IMR-90 (cell line): ENCODE measurements around the gene ZNF385D. TPM values are rescaled to one million over a fixed set of nuclear protein-coding genes. Genes with fewer than 3 reads are reported as not detected.

ENCODE experiments used
- ATAC-seq: fragments of 200-7000 bp; cut with Tn5 transposase; 2 replicates; pipeline ENCODE4 v1.9.1; 2020; ENCODE audit warnings: low read depth, mild to moderate bottlenecking, moderate library complexity
- BruUV-seq: library from RNA; stranded (reverse); fragments of 400-500 nt; replicated peaks from 2 replicates; lab custom pipeline; 2021; lab: Mats Ljungman, UMichigan
- CTCF ChIA-PET: fragments of 300-600 bp; formaldehyde crosslinking; extraction: SDS; loops from one replicate; lab custom pipeline; 2021; ENCODE audit warnings: antibody characterized with exemption; lab: Yijun Ruan, JAX
- POLR2A ChIA-PET: fragments of 300-600 bp; sonication (Branson Sonifier 250); formaldehyde crosslinking; loops from one replicate; lab custom pipeline; 2022; ENCODE audit warnings: antibody characterized with exemption; ENCODE audit not compliant: unreplicated experiment; lab: Charles Lee
- DNase-seq: peaks from one replicate; pipeline ENCODE4 v3.0.0; 2013
- H2AFZ ChIP-seq: replicated peaks from 2 replicates; pipeline ENCODE3; 2013; ENCODE audit warnings: low read length, mild to moderate bottlenecking; ENCODE audit not compliant: poor library complexity
- H2AK5ac ChIP-seq: 2 replicates; pipeline ENCODE4 v1.6.1; 2013; ENCODE audit warnings: low read depth, low read length, inconsistent platforms
- H2AK9ac ChIP-seq: replicated peaks from 2 replicates; pipeline ENCODE3; 2013; ENCODE audit warnings: mild to moderate bottlenecking, low read depth, low read length, moderate library complexity; ENCODE audit not compliant: poor library complexity
- H2BK120ac ChIP-seq: 2 replicates; pipeline ENCODE4 v1.6.1; 2013; ENCODE audit warnings: low read depth, low read length, inconsistent platforms
- H2BK15ac ChIP-seq: 3 replicates; pipeline ENCODE4 v1.6.1; 2013; ENCODE audit warnings: low read depth, low read length, inconsistent platforms
- H2BK20ac ChIP-seq: 2 replicates; pipeline ENCODE4 v1.6.1; 2013; ENCODE audit warnings: low read depth, mild to moderate bottlenecking, inconsistent platforms, low read length, moderate library complexity
- H2BK5ac ChIP-seq: 2 replicates; pipeline ENCODE4 v1.6.1; 2013; ENCODE audit warnings: mild to moderate bottlenecking, low read depth, low read length, inconsistent platforms; ENCODE audit not compliant: poor library complexity, severe bottlenecking
- H3K14ac ChIP-seq: replicated peaks from 2 replicates; pipeline ENCODE4 v1.6.1; 2013; ENCODE audit warnings: low read depth, low read length, inconsistent platforms
- H3K18ac ChIP-seq: 2 replicates; pipeline ENCODE4 v1.6.1; 2013; ENCODE audit warnings: low read depth, low read length, control low read depth
- H3K23ac ChIP-seq: 2 replicates; pipeline ENCODE4 v1.6.1; 2013; ENCODE audit warnings: low read depth, low read length, inconsistent platforms
- H3K27ac ChIP-seq: 2 replicates; pipeline ENCODE4 v1.5.1; 2013; ENCODE audit warnings: mild to moderate bottlenecking, control low read depth, low read length; ENCODE audit not compliant: insufficient read depth
- H3K27me3 ChIP-seq: 2 replicates; pipeline ENCODE4 v1.6.1; 2013; ENCODE audit warnings: low read length; ENCODE audit not compliant: control insufficient read depth, insufficient read depth
- H3K36me3 ChIP-seq: 2 replicates; pipeline ENCODE4 v1.6.1; 2013; ENCODE audit warnings: low read length, mixed read lengths; ENCODE audit not compliant: control insufficient read depth, insufficient read depth
- H3K4ac ChIP-seq: 2 replicates; pipeline ENCODE4 v1.6.1; 2013; ENCODE audit warnings: low read depth, low read length, inconsistent platforms
- H3K4me1 ChIP-seq: 2 replicates; pipeline ENCODE4 v1.6.1; 2013; ENCODE audit warnings: low read length, mixed read lengths; ENCODE audit not compliant: control insufficient read depth, insufficient read depth
- H3K4me2 ChIP-seq: 2 replicates; pipeline ENCODE4 v1.6.1; 2013; ENCODE audit warnings: low read depth, mild to moderate bottlenecking, control low read depth, low read length, moderate library complexity
- H3K4me3 ChIP-seq: 2 replicates; pipeline ENCODE4 v1.5.1; 2013; ENCODE audit warnings: low read depth, mild to moderate bottlenecking, control low read depth, low read length, moderate library complexity; ENCODE audit not compliant: insufficient read depth
- H3K56ac ChIP-seq: 2 replicates; pipeline ENCODE4 v1.6.1; 2013; ENCODE audit warnings: low read length, inconsistent platforms; ENCODE audit not compliant: insufficient read depth; ENCODE audit errors: extremely low read depth
- H3K79me1 ChIP-seq, 2 experiments: 2 replicates each; pipeline ENCODE4 v1.6.1; 2013; ENCODE audit warnings: low read length in 2 of 2, inconsistent platforms in 1 of 2, low read depth in 1 of 2
- H3K9ac ChIP-seq: 2 replicates; pipeline ENCODE4 v1.6.1; 2013; ENCODE audit warnings: low read depth, low read length, control low read depth
- H3K9me1 ChIP-seq: 2 replicates; pipeline ENCODE4 v1.6.1; 2013; ENCODE audit warnings: low read length, inconsistent platforms; ENCODE audit not compliant: insufficient read depth
- H3K9me3 ChIP-seq: 2 replicates; pipeline ENCODE4 v1.6.1; 2013; ENCODE audit warnings: low read length; ENCODE audit not compliant: control insufficient read depth, insufficient read depth
- H4K20me1 ChIP-seq: 2 replicates; pipeline ENCODE4 v1.6.1; 2013; ENCODE audit warnings: low read length, inconsistent platforms; ENCODE audit not compliant: insufficient read depth
- H4K5ac ChIP-seq: 2 replicates; pipeline ENCODE4 v1.6.1; 2013; ENCODE audit warnings: mild to moderate bottlenecking, low read depth, low read length, control low read depth
- H4K8ac ChIP-seq, 2 experiments: 2 replicates each; pipeline ENCODE4 v1.6.1; 2013; ENCODE audit warnings: low read depth in 2 of 2, low read length in 2 of 2, control low read depth in 1 of 2, inconsistent platforms in 1 of 2
- H4K91ac ChIP-seq: 2 replicates; pipeline ENCODE4 v1.6.1; 2013; ENCODE audit warnings: low read depth, low read length, inconsistent platforms; ENCODE audit not compliant: insufficient read depth
- BHLHE40 ChIP-seq: fragments of 150-350 bp; IDR thresholded peaks from 2 replicates; pipeline ENCODE4 v1.6.1; 2016; ENCODE audit warnings: mild to moderate bottlenecking, low read depth, low read length
- CHD1 ChIP-seq: IDR thresholded peaks from 2 replicates; pipeline ENCODE4 v1.6.1; 2012; ENCODE audit warnings: low read depth, low read length, improper control_type of control experiment
- FOS ChIP-seq: fragments of 150-350 bp; IDR thresholded peaks from 2 replicates; pipeline ENCODE4 v1.6.1; 2016; ENCODE audit warnings: low read depth, low read length
- MXI1 ChIP-seq: IDR thresholded peaks from 2 replicates; pipeline ENCODE4 v1.6.1; 2012; ENCODE audit warnings: low read depth, mild to moderate bottlenecking, low read length, moderate library complexity, borderline replicate concordance
- POLR2A ChIP-seq: IDR thresholded peaks from 2 replicates; pipeline ENCODE4 v1.6.1; 2012; ENCODE audit warnings: mild to moderate bottlenecking, low read depth, low read length
- RCOR1 ChIP-seq: IDR thresholded peaks from 2 replicates; pipeline ENCODE4 v1.6.1; 2012; ENCODE audit warnings: mild to moderate bottlenecking, low read length, improper control_type of control experiment; ENCODE audit not compliant: insufficient replicate concordance
- RFX5 ChIP-seq: IDR thresholded peaks from 2 replicates; pipeline ENCODE4 v1.8.0; 2012; ENCODE audit warnings: low read depth, mild to moderate bottlenecking, low read length, moderate library complexity
- SMC3 ChIP-seq: fragments of 150-350 bp; IDR thresholded peaks from 2 replicates; pipeline ENCODE4 v1.6.1; 2016; ENCODE audit warnings: low read depth, mild to moderate bottlenecking, antibody characterized with exemption, low read length, moderate library complexity
- USF2 ChIP-seq: fragments of 150-350 bp; IDR thresholded peaks from 2 replicates; pipeline ENCODE4 v1.6.1; 2017; ENCODE audit warnings: mild to moderate bottlenecking, antibody characterized with exemption, low read length, low read depth
- WGBS, 2 experiments: methylation state at CpG; one replicate each; pipeline versions ENCODE4 v1.1.5 to v1.1.7; 2013; ENCODE audit warnings: missing lambda C conversion rate in 2 of 2; ENCODE audit not compliant: insufficient read length in 1 of 2; ENCODE audit errors: extremely low coverage in 2 of 2; 5-methylcytosine and 5-hydroxymethylcytosine counted together
- dilution Hi-C: fragments of 300-500 bp; cut with HindIII; formaldehyde crosslinking; loops from one replicate; pipeline ENCODE4 v1.14.3; 2018; ENCODE audit warnings: low sequenced_read_pairs; ENCODE audit not compliant: unreplicated experiment
- in situ Hi-C: fragments of 300-500 bp; cut with MboI; formaldehyde crosslinking; loops from 3 replicates; pipeline ENCODE4 v1.14.3; 2019; ENCODE audit warnings: low sequenced_read_pairs, inconsistent platforms, mixed read lengths
- intact Hi-C: fragments of 100-400 bp; cut with micrococcal nuclease; formaldehyde crosslinking; loops from 2 replicates; pipeline ENCODE4 v1.10.0; 2022
- polyA plus RNA-seq, 3 experiments: library from polyadenylated mRNA; depleted of rRNA; stranded (reverse); fragments of >200 nt; gene quantifications; 2 replicates each; pipeline ENCODE4 v1.2.3, GENCODE V29; 2012; ENCODE audit warnings: low replicate concordance in 1 of 3
- total RNA-seq: library from RNA; depleted of rRNA; stranded (reverse); fragments of >200 nt; gene quantifications from 2 replicates; pipeline ENCODE4 v1.2.3, GENCODE V29; 2012

Gene ZNF385D
- total and polyA plus RNA-seq, 2 of the 4 experiments (the other 2 are of a cell fraction), result 0.18 to 2.4 TPM

- ATAC-seq (no peak), DNase-seq (no peak)
- no CpG with 5 or more reads among the region's 1 CpG for WGBS, 2 experiments
- Histone ChIP-seq H3K4me3 (no peak overlapping the region), H2BK120ac (no peak overlapping the region), H2BK5ac (no peak overlapping the region), H3K4ac (no peak overlapping the region), H3K56ac (no peak overlapping the region), H3K14ac (no peak overlapping the region), H3K27ac (no peak overlapping the region), H2BK20ac (no peak overlapping the region), H3K79me1 (no peaks in the 10 kb centered on the region), H3K9me3 (no peaks in the 10 kb centered on the region), H2AFZ (no peak overlapping the region), H3K18ac (no peak overlapping the region), H4K91ac (no peak overlapping the region), H3K36me3 (no peaks in the 10 kb centered on the region), H4K8ac (no peak overlapping the region), H2BK15ac (no peak overlapping the region), H3K9ac (no peak overlapping the region), H3K4me1 (no peaks in the 10 kb centered on the region), H3K4me2 (no peak overlapping the region), H2AK9ac (no peak overlapping the region), H3K23ac (no peak overlapping the region), H4K20me1 (no peaks in the 10 kb centered on the region), H3K9me1 (no peaks in the 10 kb centered on the region), H2AK5ac (no peak overlapping the region), H3K27me3 (no peaks in the 10 kb centered on the region), H4K5ac (no peak overlapping the region)
- in situ Hi-C loops (no loop called here), intact Hi-C loops (no loop called here), dilution Hi-C loops (no loop called here)
- ChIA-PET POLR2A (no interaction called here), CTCF (no interaction called here)
- TF ChIP-seq RCOR1 (no peak), USF2 (no peak), RFX5 (no peak), POLR2A (no peak), MXI1 (no peak), BHLHE40 (no peak), FOS (no peak), SMC3 (no peak), CHD1 (no peak)
- no TSS peak for BruUV-seq
Measured at GRCh38 chr3:21587894-21588293, 163.1 kb downstream of the ZNF385D start.
